ENCODE data around the gene ZFR2.
"Not testable (repeated sequence)": the region's sequence is repeated elsewhere in the genome, so short reads cannot be mapped to it uniquely, and the experiment has no call there.

ZFR2 gene

DNA sequence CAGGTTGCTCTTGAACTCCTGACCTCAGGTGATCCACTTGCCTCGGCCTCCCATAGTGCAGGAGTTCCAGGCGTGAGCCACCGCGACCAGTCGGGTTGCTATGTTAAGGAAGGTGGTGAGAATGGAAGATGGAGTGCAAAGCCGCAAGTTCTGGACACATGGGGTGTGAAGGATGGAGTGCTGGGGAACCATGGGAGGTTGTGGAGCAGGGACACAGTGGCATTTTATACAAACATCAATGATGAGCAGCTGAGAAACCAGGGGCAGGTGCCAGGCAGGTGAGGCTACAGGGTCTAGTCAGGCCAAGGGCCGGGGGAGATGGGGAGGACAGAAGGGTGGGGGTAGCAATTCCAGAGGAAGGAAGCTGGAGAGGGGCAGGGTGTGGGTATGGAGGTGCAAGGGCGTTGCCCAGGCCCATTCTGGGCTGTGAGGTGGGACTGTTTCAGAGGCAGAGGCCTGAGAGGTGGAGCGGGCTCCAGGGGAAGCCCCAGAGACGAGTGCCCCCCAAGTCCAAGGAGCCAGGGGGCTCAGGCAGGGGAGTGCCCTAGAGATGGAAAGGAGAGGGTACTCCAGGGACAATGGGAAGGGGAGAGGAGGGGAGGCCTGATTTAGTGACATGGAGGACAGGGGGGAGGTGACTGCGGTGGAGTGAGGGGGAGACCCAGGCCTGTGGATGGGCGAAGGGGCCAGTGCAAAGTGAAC lies 94.9 kb downstream of the ZFR2 start:
- no peak for DNase-seq

- no peak for DNase-seq
Observed at GRCh38 chr19:3771906-3772455, 96.9 kb downstream of the ZFR2 start, which contains the start of gene RAX2. Gene RAX2, minus strand, starts transcription at chr19:3772228. Its CDS starts 486 bp downstream, at chr19:3771742.

DNA sequence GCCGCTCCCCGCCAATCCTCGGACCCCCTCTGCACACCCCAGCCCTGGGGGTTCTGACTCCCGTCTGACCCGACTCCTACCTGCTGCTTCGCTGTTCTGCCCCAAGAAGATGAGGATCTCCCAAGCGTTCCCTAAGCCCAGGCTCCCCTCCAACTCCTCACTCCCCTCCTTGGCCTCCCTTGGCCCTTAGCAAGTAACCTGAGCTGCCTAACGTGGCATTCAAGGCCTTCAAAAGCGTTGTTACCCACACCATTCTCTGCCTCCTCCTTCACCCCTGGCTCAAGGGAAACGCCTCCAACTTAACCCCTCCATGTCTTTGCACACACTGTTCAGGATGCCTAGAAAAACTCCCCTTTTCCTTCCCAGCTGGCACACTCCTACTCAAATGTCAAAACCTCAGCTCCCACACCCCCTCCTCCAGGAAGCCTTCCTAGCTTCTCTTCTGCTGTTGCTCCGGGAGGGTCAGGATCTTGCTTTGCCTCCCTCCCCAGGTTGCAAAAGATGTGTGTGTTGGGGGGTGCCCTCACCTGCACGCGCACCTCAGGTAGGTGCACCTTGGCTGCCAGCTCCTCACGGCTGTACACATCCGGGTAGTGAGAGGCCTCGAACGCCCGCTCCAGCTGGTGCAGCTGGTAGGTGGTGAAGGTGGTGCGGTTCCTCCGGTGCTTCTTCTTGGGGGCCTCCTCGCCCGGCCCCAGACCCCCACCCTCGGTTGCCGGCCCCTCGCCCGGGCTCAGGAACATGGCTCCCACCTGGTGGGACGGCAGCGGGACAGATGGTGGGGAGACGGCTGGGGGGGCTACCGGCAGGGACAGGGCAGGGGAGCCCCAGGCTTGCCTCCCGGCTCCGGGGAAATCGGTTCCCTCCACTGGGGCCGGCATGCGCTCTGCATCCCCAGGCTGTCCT lies 97.6 kb downstream of the ZFR2 start:
- DNase-seq: no peak

- DNase-seq: no peak
Observed at GRCh38 chr19:3770136-3770999, 98.5 kb downstream of the ZFR2 start.

GRCh38 chr19:3769494-3769893 lies 99.3 kb downstream of the ZFR2 start:
- no peak for DNase-seq

GRCh38 chr19:3768748-3769099 lies 100.1 kb downstream of the ZFR2 start:
- no peak for DNase-seq

DNA sequence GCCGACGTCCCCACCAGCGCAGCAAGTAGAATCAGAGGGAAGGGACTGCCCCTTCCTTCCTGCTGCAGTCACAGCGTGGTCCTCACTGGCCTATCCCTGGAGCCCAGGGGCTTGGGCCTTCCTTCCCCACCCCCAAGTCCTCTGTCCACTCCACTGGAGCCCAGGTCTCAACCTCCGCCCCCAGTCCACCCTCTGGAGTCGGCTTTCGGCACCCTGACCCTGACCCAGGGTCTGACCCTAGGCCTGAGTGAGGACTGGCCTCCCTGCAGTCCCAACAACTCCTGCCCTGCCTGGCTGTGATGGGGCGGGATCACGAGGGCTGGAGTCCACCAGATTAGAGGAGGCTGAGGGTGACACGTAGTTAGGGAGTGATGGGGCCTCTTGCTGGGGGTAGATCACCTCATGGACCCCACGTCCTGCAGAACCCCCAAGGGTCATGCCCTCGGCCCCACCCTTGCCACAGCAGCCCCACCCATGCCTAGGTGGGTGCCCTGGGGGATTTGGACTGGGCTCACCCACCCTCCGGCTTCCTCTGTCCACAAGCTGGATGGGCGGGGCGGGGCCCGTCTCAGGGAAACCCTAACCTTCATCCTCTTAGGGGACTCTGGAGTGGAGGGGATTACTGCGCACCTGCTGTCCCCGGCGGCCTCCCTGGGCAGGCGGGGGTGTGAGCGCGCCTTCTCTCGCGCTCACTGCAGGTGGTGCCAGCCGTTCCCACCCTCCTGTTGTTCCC lies 100.7 kb downstream of the ZFR2 start:
- DNase-seq: no peak

GRCh38 chr19:3767050-3767449 lies 101.8 kb downstream of the ZFR2 start:
- DNase-seq: no peak

- no peak for DNase-seq
Observed at GRCh38 chr19:3766520-3766919, 102.3 kb downstream of the ZFR2 start.

DNA sequence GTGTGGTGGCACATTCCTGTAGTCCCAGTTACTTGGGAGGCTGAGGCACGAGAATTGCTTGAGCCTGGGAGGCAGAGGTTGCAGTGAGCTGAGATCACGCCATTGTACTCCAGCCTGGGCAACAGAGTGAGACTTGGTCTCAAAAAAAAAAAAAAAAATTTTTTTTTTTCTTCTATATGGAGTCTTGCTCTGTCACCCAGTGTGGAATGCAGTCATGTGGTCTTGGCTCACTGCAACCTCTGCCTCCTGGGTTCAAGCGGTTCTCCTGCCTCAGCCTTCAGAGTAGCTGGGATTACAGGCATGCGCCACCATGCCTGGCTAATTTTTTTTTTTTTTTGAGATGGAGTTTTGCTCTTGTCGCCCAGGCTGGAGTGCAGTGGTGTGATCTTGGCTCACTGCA lies 103.1 kb downstream of the ZFR2 start:
- not testable (repeated sequence) for DNase-seq

- DNase-seq: no peak
Observed at GRCh38 chr19:3765121-3765520, 103.7 kb downstream of the ZFR2 start.

GRCh38 chr19:3762501-3763459 lies 106.1 kb downstream of the ZFR2 start, which contains the start of gene MRPL54:
Gene MRPL54, plus strand, starts transcription at chr19:3762682. Its CDS starts 19 bp downstream, at chr19:3762701.
- peak; percentile 91 to 100 (median 98) for DNase-seq

GRCh38 chr19:3762130-3762473 lies 106.7 kb downstream of the ZFR2 start:
- DNase-seq: no peak

- peak; percentile 46 to 96 (median 82) for DNase-seq
Observed at GRCh38 chr19:3761382-3762129, 107.3 kb downstream of the ZFR2 start, which contains the start of gene APBA3. Gene APBA3, minus strand, starts transcription at chr19:3761692. Its CDS starts 1,428 bp downstream, at chr19:3760264.

DNA sequence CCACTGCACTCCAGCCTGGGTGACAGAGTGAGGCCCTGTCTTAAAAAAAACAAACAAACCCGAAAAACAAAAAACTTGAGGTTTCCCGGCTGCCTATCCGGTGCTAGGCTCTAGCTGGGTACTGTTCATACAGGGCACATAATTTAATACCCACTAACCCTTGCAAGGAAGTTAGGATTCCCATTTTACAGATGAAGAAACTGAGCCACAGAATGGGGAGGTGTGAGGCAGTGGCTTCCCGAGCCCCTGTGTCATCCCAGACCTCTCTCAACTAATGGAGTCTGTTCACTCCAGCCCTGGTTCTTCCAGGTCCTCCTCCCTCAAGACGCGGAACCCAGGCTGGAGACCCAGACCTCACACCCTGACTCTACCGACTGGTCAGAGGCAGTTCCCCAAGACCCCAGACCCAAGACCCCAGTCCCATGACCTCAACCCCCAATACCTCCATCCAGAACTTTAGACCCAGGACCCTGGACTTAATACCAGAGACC lies 107.9 kb downstream of the ZFR2 start:
- DNase-seq: peak in 3 of 51 donors; percentile 16 to 35 (median 33)

DNA sequence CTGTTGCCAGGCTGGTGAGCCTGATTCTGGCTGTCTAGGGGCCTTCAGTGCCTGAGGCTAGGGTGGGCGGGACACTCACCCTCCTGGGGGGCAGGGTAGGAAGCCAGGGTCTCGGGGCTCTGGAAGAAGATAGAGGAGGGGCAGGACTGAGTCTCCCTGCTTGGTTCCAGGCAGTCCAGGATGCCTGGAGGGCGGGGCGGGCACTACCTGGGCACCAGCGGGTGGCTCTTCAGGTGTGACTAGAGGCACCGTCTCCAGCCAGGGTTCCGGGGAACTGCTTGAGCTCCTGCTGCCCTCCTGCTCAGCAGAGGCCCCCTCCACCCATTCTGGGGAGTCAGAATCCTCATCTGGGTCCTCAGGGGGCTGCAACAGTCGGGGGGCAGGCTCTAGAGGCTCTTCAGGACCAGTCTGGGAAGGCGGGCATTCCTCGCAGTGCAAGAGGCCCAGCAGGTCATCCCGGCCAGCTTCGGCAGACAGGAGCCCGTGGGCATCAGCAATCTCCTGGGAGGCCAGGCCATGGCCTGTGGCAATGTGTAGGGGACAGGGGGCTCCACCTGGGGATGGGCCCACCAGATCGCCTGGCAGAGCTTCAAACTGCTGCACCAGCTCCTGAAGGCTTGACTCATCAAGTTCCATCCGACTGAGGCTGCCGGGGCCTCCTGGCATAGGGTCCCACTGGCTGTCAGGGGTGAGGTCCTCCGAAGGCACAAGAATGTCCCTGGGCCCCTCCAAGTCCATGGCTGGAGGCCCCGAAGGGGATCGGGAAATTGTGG lies 109.2 kb downstream of the ZFR2 start:
- peak in 4 of 51 donors; percentile 3 to 22 (median 8) for DNase-seq

DNA sequence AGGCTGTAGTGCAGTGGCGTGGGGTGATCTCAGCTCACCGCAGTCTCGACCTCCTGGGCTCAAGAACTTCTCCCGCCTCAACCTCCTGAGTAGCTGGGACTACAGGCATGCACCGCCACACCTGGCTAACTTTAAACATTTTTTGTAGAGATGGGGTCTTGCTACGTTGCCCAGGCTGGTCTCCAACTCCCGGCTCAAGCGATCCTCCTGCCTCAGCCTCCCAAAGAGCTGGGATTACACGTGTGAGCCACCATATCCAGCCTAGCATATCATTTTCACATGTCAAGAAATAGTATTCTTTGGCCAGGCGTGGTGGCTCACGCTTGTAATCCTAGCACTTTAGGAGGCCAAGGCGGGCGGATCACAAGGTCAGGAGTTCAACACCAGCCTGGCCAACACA lies 110.5 kb downstream of the ZFR2 start:
- DNase-seq: not testable (repeated sequence)
